ENCODE data around the gene ADAMTS2.

The ADAMTS2 gene

DNA sequence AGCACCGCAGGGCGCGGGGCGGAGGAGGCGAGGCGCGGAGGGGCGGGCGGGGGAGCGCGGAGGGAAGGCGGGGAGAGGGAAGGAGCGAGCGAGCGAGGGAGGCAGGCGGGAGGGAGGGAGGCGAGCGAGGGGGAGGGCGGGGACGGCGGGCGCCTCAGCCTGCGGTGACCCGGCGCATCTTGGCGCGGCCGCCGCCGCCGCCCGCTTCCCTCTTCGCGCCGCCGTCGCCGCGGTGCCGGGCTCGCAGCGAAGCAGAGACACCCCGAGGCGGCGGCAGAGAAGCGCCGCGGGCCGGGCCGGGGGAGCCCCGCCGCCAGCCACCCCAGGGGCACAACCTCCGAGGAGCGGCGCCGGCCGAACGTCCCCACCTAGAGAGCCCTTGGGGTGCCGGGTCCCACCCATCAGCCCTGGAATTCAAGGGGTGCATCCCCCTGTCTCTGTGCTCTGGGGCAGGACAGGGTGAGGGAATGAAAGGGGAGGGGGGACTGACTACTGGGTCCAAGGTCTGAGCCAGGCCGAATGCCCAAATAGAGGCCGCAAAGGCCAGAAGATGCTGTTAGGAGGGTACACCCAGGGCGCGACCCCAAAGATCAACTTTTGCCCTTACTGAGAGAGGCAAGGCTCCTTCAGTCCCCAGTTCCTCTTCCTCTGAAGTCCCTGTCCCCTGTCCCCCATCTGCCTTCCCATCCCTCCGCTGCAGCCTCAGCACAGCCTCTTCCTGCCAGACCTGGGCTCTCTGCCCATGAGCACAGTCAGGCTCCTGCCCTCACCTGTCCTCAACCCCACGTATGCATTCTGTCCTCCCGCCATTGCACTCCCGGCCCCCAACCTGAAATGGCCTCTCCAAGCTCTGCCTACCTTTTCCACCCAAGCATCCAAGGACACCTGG is at the start of gene ADAMTS2:
Gene ADAMTS2, minus strand, starts transcription at position 29 of the 889 bp plus-strand sequence. CDS start 133 bp downstream, outside the sequence.
- DNase-seq = no peak

DNA sequence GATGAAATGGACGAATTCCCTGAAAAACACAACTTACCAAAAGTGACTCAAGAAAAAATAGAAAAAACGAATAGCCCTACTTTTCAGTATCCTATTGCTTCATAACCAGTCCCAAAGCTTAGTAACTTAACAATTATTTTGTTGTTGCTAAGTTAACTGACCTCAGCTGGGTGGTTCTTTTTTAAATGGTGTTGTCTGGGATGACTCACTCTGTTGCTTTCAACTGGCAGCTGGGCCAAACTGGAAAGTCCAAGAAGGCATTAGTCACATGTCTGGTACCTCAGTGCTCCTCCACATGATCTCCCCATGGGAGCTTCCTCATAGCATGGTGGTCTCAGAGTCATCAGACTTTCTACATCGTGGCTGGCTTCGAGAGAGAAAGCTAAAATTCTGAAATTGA is 47.8 kb upstream of the ADAMTS2 start:
- DNase-seq = no peak

DNA sequence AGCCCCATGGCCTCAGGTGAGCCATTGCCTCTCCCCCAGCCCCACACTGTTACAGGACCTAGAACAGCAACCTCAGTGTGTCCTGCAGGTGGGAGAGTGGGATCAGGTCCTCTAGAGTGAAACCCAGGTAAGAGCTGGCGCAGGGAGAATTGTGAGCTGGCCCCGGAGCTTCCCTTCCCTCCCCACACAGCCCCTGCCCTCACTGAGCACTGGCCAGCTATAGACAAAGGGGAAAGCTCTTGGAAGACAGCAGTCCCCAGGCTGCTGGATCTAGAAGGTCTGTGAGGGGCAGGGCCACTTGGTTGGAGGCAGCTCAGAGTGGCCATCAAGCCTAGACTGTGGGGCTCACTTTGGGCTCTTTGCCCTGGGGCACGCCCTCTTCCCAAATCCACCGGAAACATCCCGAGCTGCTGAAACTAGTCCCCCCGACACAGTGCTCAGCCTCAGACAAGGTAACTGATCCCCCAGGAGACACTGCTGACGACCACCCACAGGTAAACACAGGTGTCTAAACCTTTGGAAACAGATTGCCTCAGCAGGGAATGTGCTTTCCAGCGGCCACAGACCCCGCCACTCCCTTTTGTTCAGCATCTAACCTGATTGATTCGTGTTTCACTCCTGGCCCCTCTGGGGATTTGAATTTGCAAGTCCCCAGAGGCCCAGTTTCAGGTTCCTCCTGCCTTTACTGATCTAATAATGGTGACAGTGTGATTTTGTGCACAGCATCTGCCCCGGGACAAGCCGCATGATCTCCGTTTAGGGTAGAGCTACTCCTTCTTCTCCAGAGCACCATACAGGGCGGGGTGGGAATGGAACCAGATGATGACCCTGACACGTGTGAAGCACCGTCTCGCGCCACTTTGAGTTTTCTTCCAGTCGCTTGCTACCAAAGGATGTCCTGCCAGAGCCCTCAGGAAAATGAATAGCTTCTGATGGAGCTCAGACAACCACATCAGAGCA is 42.2 kb upstream of the ADAMTS2 start:
- no peak for DNase-seq

DNA sequence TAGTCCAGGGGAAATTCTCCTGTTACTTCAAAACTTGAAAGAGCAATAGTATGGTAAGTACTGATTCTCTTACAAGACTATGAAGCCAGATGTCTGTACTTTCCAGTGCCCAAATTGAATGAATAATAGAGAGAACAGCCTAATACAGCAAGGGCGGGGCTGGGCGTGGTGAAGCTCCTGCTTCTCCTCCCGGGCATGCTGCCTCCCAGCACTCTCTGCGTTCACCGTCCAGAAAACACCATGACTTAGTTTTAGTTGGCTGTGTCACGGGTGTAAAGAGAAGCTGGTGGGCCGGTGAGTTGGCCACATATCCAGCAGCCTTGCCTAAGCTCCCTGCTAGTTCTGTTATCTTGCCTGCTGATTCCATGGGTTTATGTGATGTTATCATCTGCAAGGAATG is 40.7 kb upstream of the ADAMTS2 start:
- no peak for DNase-seq

DNA sequence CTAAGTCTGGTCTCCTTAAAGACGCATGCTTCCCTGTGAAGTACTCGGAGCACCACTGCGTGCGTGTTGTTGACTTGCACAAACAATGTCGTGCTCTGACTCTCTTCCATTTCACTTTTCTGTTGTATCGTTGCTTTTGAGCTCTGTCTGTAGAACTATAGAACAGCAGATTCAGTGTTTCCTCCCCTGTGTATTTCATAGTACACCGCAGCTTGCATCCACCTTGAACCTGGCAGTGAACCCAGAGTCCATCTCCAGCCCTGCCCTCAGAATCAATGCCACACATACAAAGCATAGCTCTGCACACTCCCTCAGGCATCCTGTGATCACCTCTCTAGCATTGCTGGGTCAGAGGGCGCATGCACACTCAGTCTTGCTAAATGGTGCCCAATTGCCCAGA is 37.2 kb upstream of the ADAMTS2 start:
- no peak for DNase-seq

DNA sequence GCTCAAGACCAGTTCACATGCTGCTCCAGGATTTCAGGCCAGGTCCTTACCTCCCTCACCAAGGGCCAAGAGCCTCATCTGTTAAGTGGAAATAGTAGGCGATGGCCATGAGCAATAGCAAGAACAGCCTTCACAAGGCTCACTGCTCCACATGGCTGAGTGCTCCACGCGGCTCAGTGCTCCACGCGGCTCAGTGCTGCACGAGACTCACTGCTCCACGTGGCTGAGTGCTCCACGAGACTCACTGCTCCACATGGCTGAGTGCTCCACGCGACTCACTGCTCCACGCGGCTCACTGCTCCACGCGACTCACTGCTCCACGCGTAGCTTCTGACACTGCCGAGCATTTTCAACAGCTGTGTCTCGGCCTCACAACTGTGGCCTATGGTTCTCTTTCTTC is 36.4 kb upstream of the ADAMTS2 start:
- DNase-seq = no peak

DNA sequence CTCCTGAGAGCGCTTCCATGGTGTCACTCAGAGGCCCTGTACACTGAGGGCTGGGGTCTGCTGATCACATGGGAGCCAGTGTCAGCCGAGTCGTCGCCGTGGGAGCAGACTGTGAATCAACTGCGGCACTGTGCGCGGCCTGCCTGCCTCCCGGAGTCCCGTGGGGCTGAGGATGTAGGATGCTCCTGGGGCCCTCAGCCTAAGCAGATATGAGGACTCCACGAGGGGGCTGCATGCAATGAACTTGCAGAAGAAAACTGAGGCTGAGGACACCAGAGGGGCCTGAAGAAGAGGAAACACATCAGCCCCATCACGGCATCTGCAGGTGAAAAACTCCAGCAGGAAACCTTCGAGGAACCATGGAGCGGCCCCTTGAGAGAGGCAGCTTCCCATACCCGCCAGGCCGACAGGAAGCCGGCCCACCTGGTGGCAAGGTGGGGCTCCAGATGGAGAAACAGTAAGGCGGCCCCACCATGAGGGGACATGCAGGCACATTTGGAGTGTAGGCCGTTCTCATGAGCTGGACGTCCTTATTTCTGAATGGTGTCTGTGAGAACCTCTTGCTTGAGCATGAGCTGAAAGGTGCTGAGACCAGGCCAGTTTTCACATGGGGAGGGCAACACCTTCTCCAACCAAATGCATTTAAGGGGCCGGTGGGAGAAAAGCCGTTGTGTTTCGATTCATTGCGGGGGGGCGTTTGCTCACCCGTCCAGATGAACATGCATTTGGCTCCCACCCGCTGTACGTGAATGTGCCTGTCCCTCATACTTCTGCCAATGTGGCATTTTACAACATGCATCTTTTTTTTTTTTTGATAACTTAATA is 35.2 kb upstream of the ADAMTS2 start:
- DNase-seq = no peak

DNA sequence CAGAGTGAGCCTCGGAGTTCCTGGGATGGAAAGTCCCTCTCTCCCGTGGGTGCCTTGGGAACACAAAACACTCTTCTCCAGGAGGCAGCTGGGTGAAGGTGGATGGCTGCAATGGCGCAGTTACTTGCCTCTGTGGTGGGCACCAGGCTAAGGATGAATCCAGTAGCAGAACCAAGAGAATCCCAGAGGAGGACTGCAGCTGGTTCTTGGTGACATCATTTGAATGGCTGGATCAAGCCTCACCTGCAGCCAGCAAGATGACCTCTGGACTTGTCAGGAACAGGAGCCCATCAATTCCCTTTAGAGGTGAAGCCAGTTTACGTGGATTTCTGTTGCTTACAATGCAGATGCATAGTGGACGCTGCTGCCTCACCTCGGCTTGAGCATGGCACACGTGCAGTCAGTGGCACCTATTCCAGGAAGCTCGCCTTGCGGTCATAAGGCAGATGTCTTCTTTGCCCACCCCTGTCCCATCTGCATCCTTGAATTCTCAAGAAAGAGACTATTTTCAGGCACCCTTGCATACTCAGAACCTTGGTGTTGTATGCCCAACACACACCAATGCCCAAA is 34.1 kb upstream of the ADAMTS2 start:
- no peak for DNase-seq

DNA sequence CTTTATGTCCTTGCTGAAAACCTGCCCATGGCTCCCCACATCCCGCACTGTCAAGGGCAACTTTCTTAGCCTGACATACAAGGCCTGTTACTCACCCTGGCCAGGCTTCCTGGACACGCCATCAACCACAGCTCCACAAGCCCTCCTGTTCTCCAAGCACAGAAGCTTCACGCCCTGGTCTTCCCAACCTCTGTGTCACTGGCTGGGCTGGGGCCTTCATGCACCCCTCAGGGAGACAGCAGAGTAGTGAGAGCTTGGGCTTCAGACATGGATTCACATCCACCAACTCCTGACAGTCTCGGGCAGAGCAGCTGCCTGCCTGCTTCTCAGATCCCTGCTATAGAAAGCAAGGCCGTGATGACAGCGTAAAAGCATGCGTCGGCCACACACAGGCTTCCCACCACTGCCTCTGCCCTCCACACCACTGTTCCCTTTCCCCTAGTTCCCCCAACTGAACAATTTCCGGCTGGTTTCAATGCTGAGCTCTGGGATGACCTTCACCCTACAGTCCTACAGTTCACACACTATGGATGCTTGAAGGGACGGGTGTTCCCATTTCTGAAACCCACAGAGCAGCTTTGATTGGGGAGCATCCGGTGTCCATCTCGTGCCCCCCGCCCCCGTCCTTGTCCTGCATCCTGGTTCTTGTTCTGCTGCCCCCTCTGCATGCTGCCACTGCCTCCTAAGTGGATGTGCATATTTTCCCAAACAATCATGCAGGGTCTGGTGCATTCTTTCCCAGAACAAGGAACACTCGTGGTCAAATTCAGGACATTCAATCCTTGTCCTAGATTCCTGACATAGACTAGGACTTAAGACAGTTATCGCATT is 33.4 kb upstream of the ADAMTS2 start:
- DNase-seq = no peak

DNA sequence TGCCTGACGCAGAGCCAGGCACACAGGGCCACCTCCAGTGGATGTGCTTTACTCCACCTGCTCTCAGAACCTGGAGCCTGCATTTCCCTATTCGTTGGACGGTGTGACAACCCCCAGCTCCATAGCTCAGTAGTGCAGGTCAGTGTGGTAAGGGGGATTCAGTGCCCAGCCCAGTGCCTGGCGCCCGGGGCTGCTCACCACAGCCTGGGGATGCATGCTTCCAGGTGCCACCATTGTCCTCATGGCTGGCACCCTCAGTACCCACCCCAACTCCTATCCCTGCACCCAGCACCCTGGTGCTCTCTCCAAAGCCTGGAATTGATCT is 32.8 kb upstream of the ADAMTS2 start:
- DNase-seq = no peak

DNA sequence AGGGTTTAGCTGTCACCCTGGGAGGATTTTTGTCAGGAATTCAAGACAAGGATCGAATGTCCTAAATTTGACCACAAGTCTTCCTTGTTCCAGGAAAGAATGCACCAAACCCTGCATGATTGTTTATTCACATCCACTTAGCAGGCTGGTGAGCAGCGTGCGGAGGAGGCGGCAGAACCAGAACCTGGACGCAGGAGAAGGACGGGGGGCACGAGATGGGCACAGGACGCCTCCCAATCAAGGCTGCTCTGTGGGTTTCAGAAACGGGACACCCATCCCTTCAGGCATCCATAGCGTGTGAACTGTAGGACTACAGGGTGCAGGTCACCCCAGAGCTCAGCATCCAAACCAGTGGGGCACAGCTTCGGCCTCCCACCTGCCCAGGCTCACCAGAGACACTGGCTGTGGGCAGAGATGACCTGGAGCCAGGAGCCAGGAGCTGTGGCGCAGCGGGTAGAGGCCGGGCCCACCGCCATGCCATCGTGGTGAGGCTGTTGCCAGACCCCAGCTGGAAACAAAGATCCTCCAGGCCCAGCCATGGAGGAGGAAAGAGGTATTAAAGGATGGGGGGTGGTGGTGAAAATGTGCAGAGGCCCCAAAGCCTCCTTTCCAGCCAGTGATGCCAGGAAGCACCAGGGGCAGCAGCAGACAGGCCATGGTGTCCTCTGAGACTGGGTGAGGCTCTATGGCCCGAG is 32.3 kb upstream of the ADAMTS2 start:
- DNase-seq = no peak

DNA sequence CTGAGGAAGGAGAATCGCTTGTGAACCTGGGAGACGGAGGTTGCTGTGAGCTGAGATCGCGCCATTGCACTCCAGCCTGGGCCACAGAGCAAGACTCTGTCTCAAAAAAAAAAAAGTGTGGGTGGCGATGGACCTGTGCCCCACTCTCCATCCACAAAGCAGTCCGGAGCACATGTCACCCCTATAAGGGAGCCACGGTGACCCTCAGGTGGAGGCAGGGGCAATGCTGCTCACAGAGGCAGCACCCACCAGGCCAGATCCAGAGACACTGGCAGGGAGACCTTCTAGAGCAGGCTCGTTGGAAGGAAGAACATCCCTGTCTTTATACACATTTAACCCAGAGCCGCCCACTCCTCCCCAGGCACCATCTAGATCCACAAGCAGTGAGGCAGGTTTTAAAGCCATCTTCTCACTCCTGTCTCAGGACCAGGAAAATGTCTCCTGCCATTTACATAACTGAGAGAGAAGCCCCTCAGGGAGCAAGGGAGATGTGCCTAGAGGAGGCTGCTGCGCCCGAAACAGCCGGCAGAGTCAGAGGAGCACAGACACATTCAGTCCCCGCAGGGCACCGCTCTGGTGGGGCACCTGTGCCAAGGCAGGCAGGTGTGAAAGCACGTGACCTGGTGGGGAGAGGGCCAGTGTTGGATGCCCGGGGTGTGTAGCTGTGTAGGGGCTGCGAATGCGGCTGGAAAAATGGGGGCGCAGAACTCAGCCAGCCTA is 31.6 kb upstream of the ADAMTS2 start:
- no peak for DNase-seq

DNA sequence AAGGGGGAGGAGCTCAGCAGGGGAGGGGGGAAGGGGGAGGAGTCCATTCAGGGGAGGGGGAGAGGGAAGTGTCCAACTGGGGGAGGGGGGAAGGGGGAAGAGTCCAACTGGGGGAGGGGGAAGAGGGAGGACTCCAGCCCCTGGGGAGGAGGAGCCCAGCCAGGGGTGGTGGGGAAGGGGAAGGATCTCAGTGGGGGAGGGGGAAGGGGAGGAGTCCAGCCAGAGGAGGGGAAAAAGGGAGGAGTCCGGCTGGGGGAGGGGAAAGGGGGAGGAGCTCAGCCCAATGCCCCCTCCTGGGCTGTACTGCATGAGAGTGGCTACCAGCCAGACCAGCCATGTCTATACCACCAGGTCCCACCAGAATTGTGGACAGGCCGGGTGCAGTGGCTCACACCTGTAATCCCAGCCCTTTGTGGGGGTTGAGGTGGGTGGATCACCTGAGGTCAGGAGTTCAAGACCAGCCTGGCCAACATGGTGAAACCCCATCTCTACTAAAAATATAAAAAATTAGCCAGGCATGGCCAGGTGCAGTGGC is 30.6 kb upstream of the ADAMTS2 start:
- DNase-seq = no peak

DNA sequence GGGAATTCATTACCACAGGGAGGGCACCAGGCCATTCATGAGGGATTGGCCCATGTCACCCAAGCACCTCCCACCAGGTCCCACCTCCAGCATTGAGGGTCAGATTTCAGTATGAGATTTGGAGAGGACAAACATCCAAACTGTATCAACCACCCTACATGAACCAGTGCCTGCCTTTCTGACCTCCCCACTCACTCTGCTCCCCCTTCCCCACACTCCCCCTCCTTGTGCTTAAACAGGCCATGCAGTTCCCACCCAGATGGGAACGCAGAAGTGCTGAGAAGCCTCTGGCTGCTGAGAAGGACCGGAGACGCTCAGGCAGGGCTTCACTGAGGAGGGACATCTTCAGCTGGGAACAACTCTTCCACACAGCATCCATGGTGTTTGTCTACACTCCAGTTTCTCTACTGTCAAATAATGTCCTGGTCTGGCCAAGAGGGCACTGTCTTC is 30.0 kb upstream of the ADAMTS2 start:
- no peak for DNase-seq

DNA sequence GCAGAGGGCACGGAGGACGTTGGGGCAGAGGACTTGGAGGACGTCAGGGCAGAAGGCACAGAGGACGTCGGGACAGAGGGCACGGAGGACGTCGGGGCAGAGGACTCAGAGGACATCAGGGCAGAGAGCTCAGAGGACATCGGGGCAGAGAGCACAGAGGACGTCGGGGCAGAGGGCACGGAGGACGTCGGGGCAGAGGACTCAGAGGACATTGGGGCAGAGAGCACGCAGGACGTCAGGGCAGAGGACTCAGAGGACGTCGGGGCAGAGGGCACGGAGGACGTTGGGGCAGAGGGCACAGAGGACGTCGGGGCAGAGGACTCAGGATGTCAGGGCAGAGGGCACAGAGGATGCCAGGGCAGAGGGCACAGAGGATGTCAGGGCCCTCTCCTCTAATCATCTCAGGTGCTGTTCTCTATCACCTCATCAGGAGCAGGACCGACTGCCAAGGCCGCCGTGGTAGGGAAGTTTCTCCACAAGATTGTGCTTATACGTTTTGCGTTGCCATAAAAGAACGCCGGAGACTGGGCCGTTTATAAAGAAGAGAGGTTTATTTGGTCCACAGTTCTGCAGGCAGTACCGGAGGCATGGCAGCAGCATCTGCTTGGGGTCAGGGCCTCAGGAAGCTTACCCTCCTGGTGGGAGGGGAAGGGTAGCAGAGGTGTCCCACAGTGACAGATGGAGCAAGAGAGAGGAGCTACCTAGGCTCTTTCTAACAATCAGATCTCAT is 29.4 kb upstream of the ADAMTS2 start:
- no peak for DNase-seq

DNA sequence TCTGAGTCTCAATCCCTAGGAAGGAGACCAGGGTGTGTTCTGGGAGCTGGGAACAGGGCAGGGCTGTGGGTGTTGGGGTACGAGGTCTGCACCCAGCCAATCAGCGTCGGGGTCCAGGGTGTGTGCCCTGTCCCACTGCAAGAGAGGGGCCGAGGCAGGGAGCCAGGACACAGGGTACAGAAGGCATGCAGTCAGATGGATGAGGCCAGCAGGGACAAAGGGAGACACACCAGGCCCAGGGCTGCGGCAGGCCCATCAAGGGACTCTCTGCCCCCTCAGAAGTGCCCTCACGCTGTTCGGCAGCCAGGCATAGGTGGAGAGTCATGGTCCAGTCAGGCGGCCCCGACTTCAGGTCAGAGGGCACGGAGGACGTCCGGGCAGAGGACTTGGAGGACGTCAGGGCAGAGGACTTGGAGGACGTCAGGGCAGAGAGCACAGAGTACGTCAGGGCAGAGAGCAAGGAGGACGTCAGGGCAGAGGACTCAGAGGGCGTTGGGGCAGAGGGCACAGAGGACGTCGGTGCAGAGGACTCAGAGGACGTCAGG is 28.8 kb upstream of the ADAMTS2 start:
- no peak for DNase-seq

DNA sequence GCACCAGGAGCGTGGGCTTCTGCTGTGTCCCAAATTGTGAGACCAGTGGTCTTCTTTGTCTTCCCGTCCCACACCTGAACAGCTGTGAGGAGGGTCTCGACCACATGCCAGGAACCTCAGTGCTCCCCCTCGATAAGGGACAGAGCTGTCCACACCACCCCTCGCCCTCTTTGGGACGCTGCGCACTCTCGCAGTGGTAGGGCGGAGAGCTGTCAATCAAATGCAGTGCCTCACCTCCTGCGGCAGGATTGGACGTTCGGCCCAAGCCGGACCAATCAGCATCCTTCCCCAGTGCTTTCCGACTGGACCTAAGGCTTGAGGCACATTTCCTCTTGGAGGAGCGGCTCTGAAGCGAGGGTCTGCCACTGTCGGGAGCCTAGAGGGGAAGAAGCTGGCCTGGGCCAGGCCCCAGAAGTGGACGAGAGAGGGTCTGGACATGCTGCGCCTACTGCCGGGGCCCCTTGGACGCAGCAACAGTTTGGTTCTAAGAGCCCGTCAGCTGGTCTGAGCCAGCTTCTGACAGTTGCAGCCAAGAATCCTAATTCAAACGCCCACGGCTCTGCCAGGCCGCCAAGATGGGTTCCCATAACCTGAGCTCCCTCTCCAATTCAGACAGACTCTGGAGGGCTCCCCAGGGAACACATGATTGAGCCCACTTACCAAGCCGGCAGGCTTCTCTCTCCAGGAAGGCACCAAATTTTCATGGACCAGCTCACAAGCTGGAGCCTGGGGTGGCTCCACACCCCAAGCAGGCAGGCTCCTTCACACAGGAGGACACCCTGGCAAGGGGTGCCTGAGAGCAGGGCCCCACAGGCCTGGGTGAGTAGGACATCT is 28.1 kb upstream of the ADAMTS2 start:
- no peak for DNase-seq

All from stimulated activated naive CD4-positive, alpha-beta T cell (primary cell).